GM18909 (cell line): ENCODE results near the gene SMIM45.

Experiments used
- ATAC-seq: cut with Tn5 transposase; IDR thresholded peaks from one replicate; pipeline ENCODE4 v1.9.1; 2021; ENCODE audit warnings: mild to moderate bottlenecking; ENCODE audit not compliant: unreplicated experiment, poor library complexity

SMIM45 gene

DNA sequence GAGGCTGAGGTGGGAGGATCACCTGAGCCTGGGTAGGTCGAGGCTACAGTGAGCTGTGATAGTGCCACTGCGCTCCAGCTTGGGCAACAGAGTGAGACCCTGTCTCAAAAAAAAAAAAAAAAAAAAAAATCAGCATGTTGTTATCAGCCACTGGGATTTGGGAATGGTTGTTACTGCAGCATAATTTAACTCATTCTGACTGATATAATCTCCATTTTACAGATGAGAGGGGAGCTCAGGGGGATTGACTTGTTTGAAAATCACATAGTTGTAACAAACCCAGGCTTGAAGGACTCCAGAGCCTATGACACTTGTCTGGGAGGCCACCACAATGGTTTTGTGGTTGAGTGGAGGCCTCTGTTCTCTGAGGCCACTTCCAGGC, 14.3 kb downstream of the SMIM45 start:
- ATAC-seq = no peak

GRCh38 chr22:41966607-41967240, 14.8 kb downstream of the SMIM45 start:
- ATAC-seq = no peak

DNA sequence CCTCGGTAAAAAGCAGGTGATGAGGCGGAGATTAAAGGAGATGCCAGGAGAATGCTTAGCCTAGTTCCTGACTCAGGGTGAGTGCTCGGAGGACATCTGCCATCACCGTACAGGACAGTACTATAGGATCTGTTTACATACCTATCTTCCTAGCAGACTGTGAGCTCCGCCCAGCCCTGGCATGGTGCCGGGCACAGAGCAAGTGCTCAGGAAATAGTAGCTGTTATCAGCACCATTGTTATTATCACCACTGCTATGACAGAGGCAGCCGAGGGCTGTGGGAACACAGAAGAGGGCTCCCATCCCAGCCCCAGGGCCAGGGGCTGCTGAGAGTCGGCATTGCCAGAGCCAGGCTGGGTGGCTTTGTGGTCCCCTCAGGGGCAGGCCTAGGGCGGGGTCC, 16.7 kb downstream of the SMIM45 start:
- ATAC-seq = no peak

DNA sequence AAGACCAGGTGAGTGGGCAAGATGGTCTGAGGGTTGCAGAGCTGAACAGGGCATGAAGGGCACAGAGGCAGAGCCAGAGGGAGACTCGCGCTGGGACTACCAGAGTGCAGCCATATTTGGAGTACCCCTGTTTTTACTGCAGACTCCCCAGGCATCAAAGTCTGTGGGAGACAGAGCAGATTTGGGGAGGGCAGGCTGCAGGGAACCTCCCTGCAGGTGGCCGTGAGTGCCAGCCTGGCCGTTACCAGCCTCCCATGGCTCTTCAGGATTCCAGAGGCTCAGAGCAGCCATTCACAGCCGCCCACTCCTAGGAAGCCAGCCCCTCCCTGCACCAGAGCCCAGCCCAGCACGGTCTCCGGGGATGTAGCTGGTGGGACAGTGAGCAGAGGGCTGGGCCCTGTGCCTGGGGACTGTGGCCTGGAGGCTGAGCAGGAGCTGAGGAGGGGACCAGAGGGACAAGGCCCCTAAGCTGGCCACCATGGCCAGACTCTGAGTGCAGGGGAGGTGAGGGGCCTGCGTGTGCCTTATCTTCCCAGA, 17.2 kb downstream of the SMIM45 start, which contains the start of gene SEPTIN3:
SEPTIN3 (plus strand) TSS at position 334 of the 537 bp plus-strand sequence. CDS start 2,050 bp downstream, outside the sequence.
- no peak for ATAC-seq

DNA sequence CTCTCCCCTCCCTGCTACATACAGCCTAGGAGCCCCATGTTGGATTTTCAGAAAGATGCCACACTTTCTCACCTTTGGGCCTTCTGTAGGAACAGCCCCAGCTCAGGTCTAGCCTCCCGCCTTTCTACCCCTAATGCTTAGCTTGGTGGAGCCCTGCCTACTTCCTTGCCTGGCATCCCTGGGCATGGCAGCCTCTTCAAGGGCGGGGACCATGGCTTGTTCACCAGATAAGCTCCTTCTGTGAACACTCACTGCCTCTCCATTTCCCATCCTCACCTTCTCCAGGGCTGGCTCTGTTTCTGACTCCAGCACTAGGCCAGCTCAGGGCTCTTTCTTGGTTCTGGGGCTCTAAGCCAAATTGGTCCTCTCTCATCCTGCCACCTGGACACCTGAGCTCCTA, 18.7 kb downstream of the SMIM45 start:
- ATAC-seq = no peak

DNA sequence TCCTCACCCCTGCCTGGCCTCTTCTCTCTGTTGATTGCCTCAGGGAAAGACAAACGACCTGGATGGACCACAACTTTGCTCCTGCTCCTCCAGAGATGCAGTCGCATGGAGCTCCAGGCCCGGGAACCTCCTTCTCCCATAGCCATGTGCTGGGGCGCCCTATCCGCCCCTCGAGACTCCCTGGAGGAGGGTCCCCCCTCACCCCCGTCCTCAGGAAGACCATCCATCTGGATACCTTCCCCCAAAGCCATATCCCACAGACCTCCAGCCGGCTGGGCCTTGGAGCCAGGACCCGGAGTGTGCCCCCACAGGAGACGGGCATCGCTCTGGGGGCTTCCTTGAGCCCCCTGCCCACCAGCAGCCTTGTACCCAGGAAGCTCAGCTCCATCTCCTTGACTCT, 19.5 kb downstream of the SMIM45 start:
- no peak for ATAC-seq

- no peak for ATAC-seq
Measured at GRCh38 chr22:41974691-41975290, 22.8 kb downstream of the SMIM45 start.

GRCh38 chr22:41975299-41976069, 23.5 kb downstream of the SMIM45 start:
- ATAC-seq = no peak

DNA sequence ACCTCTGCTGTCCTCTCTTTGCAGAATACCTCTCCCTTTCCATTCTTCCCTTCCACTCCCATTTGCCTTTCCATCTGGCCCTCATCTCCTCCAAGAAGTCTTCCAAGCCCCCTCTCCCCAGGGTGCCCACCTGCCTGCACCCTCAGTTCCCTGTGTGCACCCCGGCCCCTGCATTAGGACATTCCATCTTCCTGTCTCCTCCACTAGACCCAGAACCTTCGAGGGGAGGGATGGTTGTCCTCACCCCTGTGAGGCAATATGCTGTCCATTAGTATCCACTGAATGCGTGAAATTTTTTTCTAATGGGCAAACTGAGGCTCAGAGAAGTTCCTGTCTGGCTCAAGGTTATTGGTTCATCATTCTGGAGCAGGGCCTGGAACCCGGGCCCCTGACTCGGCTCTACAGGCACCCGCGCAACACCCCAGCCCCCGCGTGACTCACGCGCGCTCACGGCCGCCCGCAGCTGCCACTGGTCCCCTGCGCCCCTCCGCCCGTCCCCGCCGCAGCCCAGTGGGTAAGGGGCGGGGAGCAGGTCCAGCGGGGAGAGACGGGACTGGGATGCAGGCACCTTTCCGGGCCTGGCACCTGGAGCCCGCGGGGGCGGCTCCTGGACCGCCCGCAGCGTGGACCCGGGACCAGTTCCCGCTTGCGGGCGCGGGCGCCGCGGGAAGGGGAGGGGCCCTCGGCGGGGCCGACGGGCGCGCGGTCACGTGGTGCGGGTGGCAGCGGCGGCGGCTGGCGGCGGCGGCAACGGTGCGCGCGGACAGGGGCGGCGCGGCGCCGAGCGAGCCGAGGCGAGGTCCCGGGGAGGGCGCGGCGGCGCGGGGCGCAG, 24.3 kb downstream of the SMIM45 start:
- no peak for ATAC-seq

- ATAC-seq = no peak
Measured at GRCh38 chr22:41976961-41977566, 25.1 kb downstream of the SMIM45 start.

DNA sequence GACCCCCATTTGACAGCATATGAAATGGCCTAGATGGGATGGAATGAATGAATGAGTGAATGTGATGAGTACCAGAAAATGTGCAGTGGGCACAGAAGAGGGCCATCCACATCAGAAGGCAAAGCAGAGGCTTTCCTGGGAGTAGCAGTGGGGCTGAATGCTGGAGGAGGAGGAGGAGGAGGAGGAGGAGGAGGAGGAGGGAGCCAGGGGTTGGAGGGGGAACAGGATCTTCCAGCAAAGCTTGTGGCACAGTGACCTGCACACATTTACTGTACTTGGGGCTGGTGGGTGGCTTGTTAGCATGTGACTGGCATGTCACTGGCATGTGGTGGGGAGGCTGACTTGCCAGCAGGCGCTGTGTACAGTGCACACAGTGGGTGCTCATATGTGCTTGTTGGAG, 26.8 kb downstream of the SMIM45 start:
- ATAC-seq = no peak

GRCh38 chr22:41979423-41980250, 27.7 kb downstream of the SMIM45 start:
- no peak for ATAC-seq

GRCh38 chr22:41982865-41983264, 30.9 kb downstream of the SMIM45 start:
- no peak for ATAC-seq

- ATAC-seq = no peak
Measured at GRCh38 chr22:41983513-41984405, 31.8 kb downstream of the SMIM45 start.

DNA sequence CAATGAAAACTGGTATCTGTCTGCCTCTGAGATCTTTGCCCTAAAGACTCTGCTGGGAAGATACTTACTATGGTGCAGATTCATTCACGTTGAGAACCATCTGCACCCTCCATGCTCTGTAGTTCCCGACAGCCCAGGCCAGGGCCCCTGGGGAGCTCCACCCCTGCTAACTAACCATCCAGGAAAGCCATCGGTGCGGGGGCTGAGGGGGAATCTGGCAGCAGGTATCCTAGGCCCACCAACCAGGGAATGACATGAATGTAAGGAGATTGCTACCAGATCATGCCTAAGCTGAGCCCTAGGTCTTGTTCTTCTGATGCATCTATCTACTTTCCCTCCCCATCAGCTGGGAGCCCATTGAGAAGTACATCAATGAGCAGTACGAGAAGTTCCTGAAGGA, 35.3 kb downstream of the SMIM45 start:
- ATAC-seq = no peak

DNA sequence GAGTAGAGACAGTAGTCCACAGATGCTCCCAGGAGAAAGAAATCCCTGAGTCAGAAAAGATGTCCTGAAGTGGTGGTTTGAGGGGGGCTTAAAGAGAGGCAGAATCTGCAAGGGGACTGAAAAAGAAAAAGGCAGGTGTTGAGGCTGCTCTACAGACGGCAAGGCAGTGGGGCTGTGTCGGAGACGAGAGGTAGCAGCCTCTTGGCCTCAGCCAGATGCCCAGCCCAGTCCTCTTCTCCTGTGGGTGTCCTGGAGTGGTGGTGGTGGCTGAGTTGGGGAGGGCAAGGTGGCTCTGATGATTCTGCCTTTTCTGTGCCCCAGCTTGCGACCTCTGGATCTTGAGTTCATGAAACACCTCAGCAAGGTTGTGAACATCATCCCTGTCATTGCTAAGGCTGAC, 37.3 kb downstream of the SMIM45 start:
- no peak for ATAC-seq

- no peak for ATAC-seq
Measured at GRCh38 chr22:41991111-41991510, 39.2 kb downstream of the SMIM45 start.

DNA sequence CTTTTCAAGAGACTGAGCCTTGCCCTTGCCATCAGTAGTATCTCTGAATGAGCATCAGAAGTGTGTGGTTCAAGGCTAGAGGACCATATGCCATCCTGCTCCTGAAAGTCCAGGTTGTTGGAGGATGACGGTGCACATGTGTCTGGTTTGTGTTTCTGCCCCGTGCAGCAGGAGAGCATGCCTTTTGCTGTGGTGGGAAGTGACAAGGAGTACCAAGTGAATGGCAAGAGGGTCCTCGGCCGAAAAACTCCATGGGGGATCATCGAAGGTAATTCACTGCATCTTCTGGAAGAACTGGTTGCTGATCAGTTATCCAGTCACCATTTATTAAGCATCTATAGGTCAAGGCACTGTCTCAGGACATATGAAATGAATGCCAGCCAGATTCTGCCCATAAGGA, 40.5 kb downstream of the SMIM45 start:
- no peak for ATAC-seq
